HepG2 (cell line): ENCODE results near the gene APBA3. TPM values are rescaled to one million over a fixed set of nuclear protein-coding genes. Genes with fewer than 3 reads are reported as not detected.

Experiments used
- polyA plus RNA-seq, 8 experiments: library from polyadenylated mRNA; depleted of rRNA in 3 of 8; stranded (reverse) in 7 of 8; unstranded in 1 of 8; fragments of >200 nt; fragmentation: Illumina TruSeq in 4 of 8; extraction: Trizol in 4 of 8; gene quantifications; 2 replicates each; pipeline versions ENCODE4 v1.2.1 to v1.2.3, GENCODE V29; 2011 to 2016; ENCODE audit warnings: low read depth in 4 of 8, missing spikeins in 1 of 8, mixed read lengths in 1 of 8; ENCODE audit not compliant: insufficient read depth in 1 of 8
- small RNA-seq, 3 experiments: library from RNA; depleted of rRNA; stranded (forward); fragments of <200 nt; gene quantifications; one replicate each; pipeline ENCODE3, GENCODE V24; 2012; ENCODE audit warnings: low read depth in 2 of 3, low replicate concordance in 1 of 3; ENCODE audit not compliant: insufficient read length in 3 of 3, insufficient read depth in 2 of 3
- total RNA-seq, 5 experiments: library from RNA; depleted of rRNA; stranded (reverse); fragments of >200 nt; fragmentation: Illumina TruSeq; extraction: Trizol; gene quantifications; 2 replicates each; pipeline ENCODE4 v1.2.3, GENCODE V29; 2016; ENCODE audit warnings: low read depth in 1 of 5

The APBA3 gene
- total and polyA plus RNA-seq, 2 of the 13 experiments (the other 11 are each of a cell fraction or from before 2014, with no cell fraction given), result 14.2 to 14.3 TPM

Small RNA genes lying within 50 kb of the gene (small RNA-seq; reads per million reads assigned to genes)
- 0 reads per million in 3 experiments for gene AC005777.1

Other genes with a start within 250 kb of the APBA3 start
- not detected in 2 replicates for gene TEKTIP1, start 222.5 kb downstream of the APBA3 start, total RNA-seq (2016; rRNA removed; fragmentation: Illumina TruSeq; extraction: Trizol)
- not detected in 2 replicates for gene TEKTIP1, start 222.5 kb downstream of the APBA3 start, polyA plus RNA-seq (2011; rRNA removed)
- gene MFSD12, start 204.1 kb downstream of the APBA3 start, total RNA-seq (2016; rRNA removed; fragmentation: Illumina TruSeq; extraction: Trizol), result 14.0 and 29.1 TPM in 2 replicates
- gene MFSD12, start 204.1 kb downstream of the APBA3 start, polyA plus RNA-seq (2011; rRNA removed), result 27.2 and 37.0 TPM in 2 replicates
- gene HMG20B, start 188.7 kb downstream of the APBA3 start, total RNA-seq (2016; rRNA removed; fragmentation: Illumina TruSeq; extraction: Trizol), result 23.0 and 29.2 TPM in 2 replicates
- gene HMG20B, start 188.7 kb downstream of the APBA3 start, polyA plus RNA-seq (2011; rRNA removed), result 23.9 and 24.8 TPM in 2 replicates
- gene GIPC3, start 176.2 kb downstream of the APBA3 start, total RNA-seq (2016; rRNA removed; fragmentation: Illumina TruSeq; extraction: Trizol), result not detected in 2 replicates
- 0.05 and 0.08 TPM in 2 replicates for gene GIPC3, start 176.2 kb downstream of the APBA3 start, polyA plus RNA-seq (2011; rRNA removed)
- not detected in 2 replicates for gene TBXA2R, start 154.8 kb downstream of the APBA3 start, total RNA-seq (2016; rRNA removed; fragmentation: Illumina TruSeq; extraction: Trizol)
- gene TBXA2R, start 154.8 kb downstream of the APBA3 start, polyA plus RNA-seq (2011; rRNA removed), result 0.05 and 0.09 TPM in 2 replicates
- gene CACTIN, start 134.9 kb downstream of the APBA3 start, total RNA-seq (2016; rRNA removed; fragmentation: Illumina TruSeq; extraction: Trizol), result 11.1 and 16.6 TPM in 2 replicates
- 10.0 and 11.5 TPM in 2 replicates for gene CACTIN, start 134.9 kb downstream of the APBA3 start, polyA plus RNA-seq (2011; rRNA removed)
- gene PIP5K1C, start 61.2 kb downstream of the APBA3 start, total RNA-seq (2016; rRNA removed; fragmentation: Illumina TruSeq; extraction: Trizol), result 4.3 and 5.2 TPM in 2 replicates
- 3.6 and 4.8 TPM in 2 replicates for gene PIP5K1C, start 61.2 kb downstream of the APBA3 start, polyA plus RNA-seq (2011; rRNA removed)
- gene TJP3, start 53.3 kb downstream of the APBA3 start, total RNA-seq (2016; rRNA removed; fragmentation: Illumina TruSeq; extraction: Trizol), result 20.6 and 21.5 TPM in 2 replicates
- 2.3 and 3.3 TPM in 2 replicates for gene TJP3, start 53.3 kb downstream of the APBA3 start, polyA plus RNA-seq (2011; rRNA removed)
- gene MRPL54, start 990 bp upstream of the APBA3 start, total RNA-seq (2016; rRNA removed; fragmentation: Illumina TruSeq; extraction: Trizol), result 66.9 and 85.6 TPM in 2 replicates
- gene MRPL54, start 990 bp upstream of the APBA3 start, polyA plus RNA-seq (2011; rRNA removed), result 36.8 and 37.2 TPM in 2 replicates
- gene RAX2, start 10.5 kb upstream of the APBA3 start, total RNA-seq (2016; rRNA removed; fragmentation: Illumina TruSeq; extraction: Trizol), result not detected in 2 replicates
- gene RAX2, start 10.5 kb upstream of the APBA3 start, polyA plus RNA-seq (2011; rRNA removed), result not detected in 2 replicates
- gene MATK, start 24.7 kb upstream of the APBA3 start, total RNA-seq (2016; rRNA removed; fragmentation: Illumina TruSeq; extraction: Trizol), result not detected in 2 replicates
- 0.09 TPM in 2 replicates for gene MATK, start 24.7 kb upstream of the APBA3 start, polyA plus RNA-seq (2011; rRNA removed)
- 0.69 and 1.00 TPM in 2 replicates for gene ZFR2, start 107.3 kb upstream of the APBA3 start, total RNA-seq (2016; rRNA removed; fragmentation: Illumina TruSeq; extraction: Trizol)
- 0.37 and 0.50 TPM in 2 replicates for gene ZFR2, start 107.3 kb upstream of the APBA3 start, polyA plus RNA-seq (2011; rRNA removed)
- not detected in 2 replicates for gene ATCAY, start 119.0 kb upstream of the APBA3 start, total RNA-seq (2016; rRNA removed; fragmentation: Illumina TruSeq; extraction: Trizol)
- not detected in 2 replicates for gene ATCAY, start 119.0 kb upstream of the APBA3 start, polyA plus RNA-seq (2011; rRNA removed)
- not detected in 2 replicates for gene NMRK2, start 171.4 kb upstream of the APBA3 start, total RNA-seq (2016; rRNA removed; fragmentation: Illumina TruSeq; extraction: Trizol)
- not detected in 2 replicates for gene NMRK2, start 171.4 kb upstream of the APBA3 start, polyA plus RNA-seq (2011; rRNA removed)
- 22.0 and 30.5 TPM in 2 replicates for gene DAPK3, start 209.4 kb upstream of the APBA3 start, total RNA-seq (2016; rRNA removed; fragmentation: Illumina TruSeq; extraction: Trizol)
- 37.3 and 51.9 TPM in 2 replicates for gene DAPK3, start 209.4 kb upstream of the APBA3 start, polyA plus RNA-seq (2011; rRNA removed)
- gene EEF2, start 223.8 kb upstream of the APBA3 start, total RNA-seq (2016; rRNA removed; fragmentation: Illumina TruSeq; extraction: Trizol), result 1,722 and 1,777 TPM in 2 replicates
- gene EEF2, start 223.8 kb upstream of the APBA3 start, polyA plus RNA-seq (2011; rRNA removed), result 1,441 and 1,465 TPM in 2 replicates
- 20.1 and 22.4 TPM in 2 replicates for gene PIAS4, start 246.0 kb upstream of the APBA3 start, total RNA-seq (2016; rRNA removed; fragmentation: Illumina TruSeq; extraction: Trizol)
- gene PIAS4, start 246.0 kb upstream of the APBA3 start, polyA plus RNA-seq (2011; rRNA removed), result 8.7 and 9.0 TPM in 2 replicates